Activated T-helper 9 cell treated with anti-CD3 and anti-CD28 coated beads, Interleukin-2, amount 50 U/mL, for 16 hours (primary cell): ENCODE results near the gene IGF2BP2.
"Not testable (repeated sequence)": the region's sequence is repeated elsewhere in the genome, so short reads cannot be mapped to it uniquely, and the experiment has no call there.

Source experiments
- DNase-seq: peaks from one replicate; pipeline ENCODE4 v3.0.0-alpha.2; 2020; ENCODE audit warnings: low read depth

IGF2BP2 gene

GRCh38 chr3:185837414-185837813, 12.6 kb upstream of the IGF2BP2 start:
- no peak for DNase-seq

- DNase-seq = no peak
Measured at GRCh38 chr3:185831990-185832389, 7.1 kb upstream of the IGF2BP2 start.

GRCh38 chr3:185831195-185831594, 6.4 kb upstream of the IGF2BP2 start:
- no peak for DNase-seq

GRCh38 chr3:185830018-185830797, 5.4 kb upstream of the IGF2BP2 start:
- no peak for DNase-seq

GRCh38 chr3:185828755-185829154, 3.9 kb upstream of the IGF2BP2 start:
- no peak for DNase-seq

GRCh38 chr3:185827595-185828344, 2.9 kb upstream of the IGF2BP2 start:
- no peak for DNase-seq

- no peak for DNase-seq
Measured at GRCh38 chr3:185825639-185826481, 1.0 kb upstream of the IGF2BP2 start.

GRCh38 chr3:185824051-185825005, 514 bp downstream of the IGF2BP2 start:
- no peak for DNase-seq

- no peak for DNase-seq
Measured at GRCh38 chr3:185823078-185824044, 1.5 kb downstream of the IGF2BP2 start.

GRCh38 chr3:185822221-185823000, 2.4 kb downstream of the IGF2BP2 start:
- no peak for DNase-seq

- DNase-seq = no peak
Measured at GRCh38 chr3:185820973-185821758, 3.7 kb downstream of the IGF2BP2 start.

GRCh38 chr3:185818267-185818875, 6.5 kb downstream of the IGF2BP2 start:
- DNase-seq = no peak

GRCh38 chr3:185815391-185816282, 9.2 kb downstream of the IGF2BP2 start:
- DNase-seq = no peak

GRCh38 chr3:185813691-185814215, 11.1 kb downstream of the IGF2BP2 start:
- no peak for DNase-seq

- no peak for DNase-seq
Measured at GRCh38 chr3:185813205-185813604, 11.6 kb downstream of the IGF2BP2 start.

- no peak for DNase-seq
Measured at GRCh38 chr3:185807445-185808068, 17.3 kb downstream of the IGF2BP2 start.

- not testable (repeated sequence) for DNase-seq
Measured at GRCh38 chr3:185798831-185799110, 26.1 kb downstream of the IGF2BP2 start.
